OCI-LY7 (cell line): Measurements from ENCODE around the gene PLAAT1. TPM values are rescaled to one million over a fixed set of nuclear protein-coding genes. Genes with fewer than 3 reads are reported as not detected.

Experiments used
- BruUV-seq: library from RNA; stranded (reverse); fragments of 400-500 nt; replicated peaks from 2 replicates; lab custom pipeline; 2021; lab: Mats Ljungman, UMichigan
- CTCF ChIA-PET: fragments of 300-600 bp; sonication (Branson Sonifier 250); formaldehyde crosslinking; loops from one replicate; lab custom pipeline; 2022; ENCODE audit warnings: antibody characterized with exemption; ENCODE audit not compliant: unreplicated experiment; lab: Charles Lee
- POLR2A ChIA-PET: fragments of 300-600 bp; sonication (Branson Sonifier 250); formaldehyde crosslinking; loops from one replicate; lab custom pipeline; 2022; ENCODE audit warnings: antibody characterized with exemption; lab: Charles Lee
- DNase-seq: peaks from one replicate; pipeline ENCODE4 v3.0.0-alpha.2; 2015; ENCODE audit warnings: low spot score
- H2AFZ ChIP-seq: fragments of 200-600 bp; sonication (generic), shearing (Covaris generic); 2 replicates; pipeline ENCODE4 v1.6.1; 2014; ENCODE audit warnings: mild to moderate bottlenecking, antibody characterized with exemption, low read length, moderate library complexity
- H3K27ac ChIP-seq: fragments of 200-600 bp; sonication (generic); 2 replicates; pipeline ENCODE4 v1.5.1; 2014; ENCODE audit warnings: mixed run types, low read depth, mild to moderate bottlenecking, moderate library complexity, low read length, inconsistent platforms; ENCODE audit not compliant: poor library complexity, severe bottlenecking
- H3K36me3 ChIP-seq: fragments of 200-600 bp; sonication (generic); 2 replicates; pipeline ENCODE4 v1.6.1; 2014; ENCODE audit warnings: mild to moderate bottlenecking, antibody characterized with exemption, low read length, moderate library complexity, mixed read lengths; ENCODE audit not compliant: insufficient read depth
- H3K4me1 ChIP-seq: fragments of 200-600 bp; sonication (generic); 2 replicates; pipeline ENCODE4 v1.5.1; 2014; ENCODE audit warnings: mild to moderate bottlenecking, low read length; ENCODE audit not compliant: insufficient read depth, poor library complexity, severe bottlenecking
- H3K4me2 ChIP-seq: fragments of 200-600 bp; sonication (generic); 2 replicates; pipeline ENCODE4 v1.6.1; 2014; ENCODE audit warnings: mild to moderate bottlenecking, low read length
- H3K4me3 ChIP-seq: fragments of 200-600 bp; sonication (generic); 2 replicates; pipeline ENCODE4 v1.5.1; 2014; ENCODE audit warnings: mild to moderate bottlenecking, low read depth, low read length; ENCODE audit not compliant: poor library complexity, severe bottlenecking
- H3K79me2 ChIP-seq: fragments of 200-600 bp; sonication (generic); 2 replicates; pipeline ENCODE4 v1.6.1; 2016; ENCODE audit warnings: low read depth, mild to moderate bottlenecking, low read length, moderate library complexity, mixed read lengths; ENCODE audit not compliant: insufficient read depth
- H3K9me2 ChIP-seq: fragments of 200-600 bp; sonication (generic); 2 replicates; pipeline ENCODE4 v1.6.1; 2016; ENCODE audit warnings: mild to moderate bottlenecking, low read length, mixed read lengths; ENCODE audit not compliant: insufficient read depth
- H3K9me3 ChIP-seq: fragments of 200-600 bp; sonication (generic); 2 replicates; pipeline ENCODE4 v1.6.1; 2014; ENCODE audit warnings: mild to moderate bottlenecking, mixed run types, low read length, mixed read lengths
- H4K20me1 ChIP-seq: fragments of 200-600 bp; sonication (generic); 2 replicates; pipeline ENCODE4 v1.6.1; 2014; ENCODE audit warnings: mild to moderate bottlenecking, antibody characterized with exemption, low read length, moderate library complexity, mixed read lengths; ENCODE audit not compliant: insufficient read depth
- EZH2phosphoT487 ChIP-seq: fragments of 200-600 bp; sonication (generic); IDR thresholded peaks from 2 replicates; pipeline ENCODE4 v1.6.1; 2018; ENCODE audit warnings: low read depth, borderline replicate concordance, mild to moderate bottlenecking, mixed run types, antibody characterized with exemption, low read length, moderate library complexity, mixed read lengths
- intact Hi-C: fragments of 100-400 bp; cut with micrococcal nuclease; formaldehyde crosslinking; loops from one replicate; pipeline ENCODE4 v1.10.0; 2022; ENCODE audit not compliant: unreplicated experiment
- total RNA-seq, 2 experiments: library from RNA; depleted of rRNA in 1 of 2; stranded (reverse); fragments of >200 nt in 1 of 2; shearing (Covaris generic) in 1 of 2; gene quantifications; 2 replicates each; pipeline ENCODE4 v1.2.3, GENCODE V29; 2014 to 2022
- TF ChIP-seq, protein P1 (sequence below): fragments of 200-600 bp; sonication (generic); conservative IDR thresholded peaks from 2 replicates; pipeline ENCODE4 v1.5.1; 2014; ENCODE audit warnings: mild to moderate bottlenecking, antibody characterized with exemption, low read length, moderate library complexity, mixed read lengths

The PLAAT1 gene
- total RNA-seq, 2 experiments from 2014 or later: not detected

DNA sequence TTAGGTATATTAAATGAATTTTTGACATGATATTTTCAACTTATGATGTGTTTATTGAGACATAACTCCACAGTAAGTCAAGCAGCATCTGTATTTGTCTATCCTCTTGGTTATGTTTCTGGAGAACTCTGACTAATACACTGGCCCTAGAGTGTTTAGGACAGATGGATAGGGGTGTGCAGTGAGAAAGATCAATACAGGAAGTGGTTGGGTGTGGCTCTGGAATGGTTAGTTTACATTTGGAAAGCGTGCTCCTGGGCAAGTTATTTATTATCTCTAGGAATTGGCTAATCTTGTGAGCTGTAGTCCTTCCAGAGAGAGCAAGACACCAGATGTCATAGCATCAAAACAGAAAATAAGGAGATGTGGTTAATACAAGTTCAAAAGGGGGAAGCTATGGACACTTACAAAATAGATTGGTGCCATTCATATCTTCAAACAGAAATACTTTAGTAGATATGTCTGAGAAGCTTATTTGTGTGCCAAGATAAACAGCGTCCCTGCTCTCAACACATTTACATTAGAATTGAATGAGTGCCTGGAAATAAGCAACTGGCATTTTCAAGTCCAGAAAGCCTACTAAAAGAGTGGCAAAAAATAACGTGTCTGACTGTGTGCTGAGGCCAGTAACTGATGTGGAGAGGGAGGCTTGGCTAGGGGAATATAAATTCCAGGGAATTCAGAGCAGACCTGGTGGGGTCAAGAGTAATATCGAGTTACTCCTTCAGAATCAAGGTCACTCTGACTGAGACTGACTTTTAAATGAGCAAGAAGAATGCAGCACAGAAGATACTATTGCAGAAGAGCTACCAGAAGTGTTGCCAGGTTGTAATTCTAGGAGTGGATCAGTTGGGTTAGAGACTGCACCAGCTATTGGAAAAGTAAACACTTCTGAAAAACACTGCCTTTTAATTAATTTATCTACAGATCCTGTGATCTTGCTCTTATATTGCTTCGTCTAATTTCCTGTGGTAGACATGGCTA is 33.4 kb upstream of the PLAAT1 start:
- H3K36me3 ChIP-seq: no peaks in the 10 kb centered on the region
- DNase-seq: no peak
- BruUV-seq: no TSS peak
- intact Hi-C loops: no loop called here
- no peak overlapping the region for H2AFZ ChIP-seq
- no peaks in the 10 kb centered on the region for H4K20me1 ChIP-seq
- TF ChIP-seq, protein P1, sequence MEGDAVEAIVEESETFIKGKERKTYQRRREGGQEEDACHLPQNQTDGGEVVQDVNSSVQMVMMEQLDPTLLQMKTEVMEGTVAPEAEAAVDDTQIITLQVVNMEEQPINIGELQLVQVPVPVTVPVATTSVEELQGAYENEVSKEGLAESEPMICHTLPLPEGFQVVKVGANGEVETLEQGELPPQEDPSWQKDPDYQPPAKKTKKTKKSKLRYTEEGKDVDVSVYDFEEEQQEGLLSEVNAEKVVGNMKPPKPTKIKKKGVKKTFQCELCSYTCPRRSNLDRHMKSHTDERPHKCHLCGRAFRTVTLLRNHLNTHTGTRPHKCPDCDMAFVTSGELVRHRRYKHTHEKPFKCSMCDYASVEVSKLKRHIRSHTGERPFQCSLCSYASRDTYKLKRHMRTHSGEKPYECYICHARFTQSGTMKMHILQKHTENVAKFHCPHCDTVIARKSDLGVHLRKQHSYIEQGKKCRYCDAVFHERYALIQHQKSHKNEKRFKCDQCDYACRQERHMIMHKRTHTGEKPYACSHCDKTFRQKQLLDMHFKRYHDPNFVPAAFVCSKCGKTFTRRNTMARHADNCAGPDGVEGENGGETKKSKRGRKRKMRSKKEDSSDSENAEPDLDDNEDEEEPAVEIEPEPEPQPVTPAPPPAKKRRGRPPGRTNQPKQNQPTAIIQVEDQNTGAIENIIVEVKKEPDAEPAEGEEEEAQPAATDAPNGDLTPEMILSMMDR: no peak
- no peak for TF ChIP-seq EZH2phosphoT487
- CTCF ChIA-PET: no interaction called here
- H3K4me3 ChIP-seq: no peak overlapping the region
- H3K9me2 ChIP-seq: no peaks in the 10 kb centered on the region
- no peak overlapping the region for H3K27ac ChIP-seq
- H3K4me1 ChIP-seq: no peaks in the 10 kb centered on the region
- H3K79me2 ChIP-seq: no peaks in the 10 kb centered on the region
- no peak overlapping the region for H3K4me2 ChIP-seq
- POLR2A ChIA-PET: interaction anchor here (0.6 to 1.0 kb wide), 2 partner anchors 13 to 1876 kb away, joined by 3 read pairs; no protein-coding TSS in a partner anchor
- H3K9me3 ChIP-seq: no peaks in the 10 kb centered on the region

DNA sequence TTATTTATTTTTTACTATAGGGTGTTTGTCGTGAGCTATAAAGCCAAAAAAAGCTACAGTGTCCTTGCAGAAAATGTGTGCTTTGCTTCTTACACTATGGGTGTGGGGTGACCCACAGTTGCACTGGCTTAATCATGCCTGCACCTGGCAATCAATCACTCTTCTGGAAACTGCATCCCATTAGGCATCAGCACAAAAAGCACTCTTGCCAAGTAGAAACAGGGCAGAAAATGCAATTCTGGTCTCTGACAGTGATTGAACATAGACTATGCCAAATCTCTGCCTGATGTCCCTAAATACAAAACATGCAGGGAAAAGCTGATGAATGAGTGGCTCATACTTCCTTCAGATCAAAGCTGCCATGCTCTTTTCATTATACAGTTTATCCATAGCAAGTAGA is 30.4 kb upstream of the PLAAT1 start:
- H2AFZ ChIP-seq: no peak overlapping the region
- TF ChIP-seq EZH2phosphoT487: no peak
- TF ChIP-seq, protein P1: no peak
- H4K20me1 ChIP-seq: no peaks in the 10 kb centered on the region
- ChIA-PET CTCF (no interaction called here), POLR2A (interaction anchor here (0.8 to 1.2 kb wide), 2 partner anchors 22 to 333 kb away, joined by 3 read pairs; no protein-coding TSS in a partner anchor)
- intact Hi-C loops: no loop called here
- no peaks in the 10 kb centered on the region for H3K4me1 ChIP-seq
- H3K4me2 ChIP-seq: no peak overlapping the region
- no peaks in the 10 kb centered on the region for H3K36me3 ChIP-seq
- no peak for DNase-seq
- H3K4me3 ChIP-seq: no peak overlapping the region
- no peaks in the 10 kb centered on the region for H3K79me2 ChIP-seq
- H3K9me2 ChIP-seq: no peaks in the 10 kb centered on the region
- H3K27ac ChIP-seq: no peak overlapping the region
- H3K9me3 ChIP-seq: no peaks in the 10 kb centered on the region
- no TSS peak for BruUV-seq
